Epithelial cell of esophagus (primary cell): ENCODE measurements around the gene TMEM165.

Experiments
- DNase-seq: peaks from one replicate; pipeline ENCODE4 v3.0.0; 2010; ENCODE audit warnings: low read depth
- H3K4me3 ChIP-seq: 2 replicates; pipeline ENCODE4 v1.5.1; 2011; ENCODE audit warnings: mild to moderate bottlenecking, low read length, control low read depth
- CTCF ChIP-seq: IDR thresholded peaks from 2 replicates; pipeline ENCODE4 v1.5.1; 2011; ENCODE audit warnings: low read depth, mild to moderate bottlenecking, low read length, control low read depth, inconsistent platforms; ENCODE audit not compliant: insufficient read depth; ENCODE audit errors: missing control alignments

TMEM165 gene

GRCh38 chr4:55469979-55470378 is 74.2 kb downstream of the TMEM165 start:
- peak; percentile 70 for DNase-seq
- H3K4me3 ChIP-seq = no peak overlapping the region
- TF ChIP-seq CTCF = no peak
